H9 (cell line): Measurements from ENCODE around the gene TH. TPM values are rescaled to one million over a fixed set of nuclear protein-coding genes. Genes with fewer than 3 reads are reported as not detected.

Source experiments
- DNase-seq: peaks from one replicate; pipeline ENCODE4 v3.0.0-alpha.2; 2017
- H2AFZ ChIP-seq: one replicate; pipeline ENCODE4 v1.6.1; 2013; ENCODE audit warnings: mild to moderate bottlenecking, low read length, control low read depth, moderate library complexity
- H2AK5ac ChIP-seq: 2 replicates; pipeline ENCODE4 v1.6.1; 2013; ENCODE audit warnings: low read length, control low read depth, mixed read lengths; ENCODE audit not compliant: insufficient read length
- H2BK120ac ChIP-seq: one replicate; pipeline ENCODE4 v1.6.1; 2013; ENCODE audit warnings: low read depth, mild to moderate bottlenecking, low read length, control low read depth, inconsistent platforms; ENCODE audit not compliant: poor library complexity, severe bottlenecking
- H2BK12ac ChIP-seq: 2 replicates; pipeline ENCODE4 v1.6.1; 2013; ENCODE audit warnings: low read length, control low read depth, mixed read lengths, low read depth; ENCODE audit not compliant: insufficient read length
- H2BK15ac ChIP-seq: 2 replicates; pipeline ENCODE4 v1.6.1; 2013; ENCODE audit warnings: low read depth, low read length, control low read depth
- H2BK20ac ChIP-seq: one replicate; pipeline ENCODE4 v1.6.1; 2013; ENCODE audit warnings: low read depth, mild to moderate bottlenecking, low read length, control low read depth, inconsistent platforms; ENCODE audit not compliant: poor library complexity, severe bottlenecking
- H2BK5ac ChIP-seq: 2 replicates; pipeline ENCODE4 v1.6.1; 2013; ENCODE audit warnings: low read length, control low read depth, mixed read lengths; ENCODE audit not compliant: insufficient read length
- H3K14ac ChIP-seq: 2 replicates; pipeline ENCODE4 v1.6.1; 2013; ENCODE audit warnings: low read length, control low read depth; ENCODE audit not compliant: insufficient read depth
- H3K18ac ChIP-seq: 2 replicates; pipeline ENCODE4 v1.6.1; 2013; ENCODE audit warnings: low read depth, mild to moderate bottlenecking, mixed read lengths, low read length, control low read depth; ENCODE audit not compliant: insufficient read length
- H3K23ac ChIP-seq: 2 replicates; pipeline ENCODE4 v1.6.1; 2013; ENCODE audit warnings: low read length, control low read depth, mixed read lengths, low read depth; ENCODE audit not compliant: insufficient read length
- H3K23me2 ChIP-seq: 2 replicates; pipeline ENCODE4 v1.6.1; 2013; ENCODE audit warnings: low read depth, mild to moderate bottlenecking, mixed read lengths, low read length, control low read depth; ENCODE audit not compliant: insufficient read length, poor library complexity, severe bottlenecking
- H3K27ac ChIP-seq: 2 replicates; pipeline ENCODE4 v1.5.1; 2013; ENCODE audit warnings: low read length, control low read depth, mixed read lengths, low read depth; ENCODE audit not compliant: insufficient read length
- H3K27me3 ChIP-seq: 2 replicates; pipeline ENCODE4 v1.6.1; 2013; ENCODE audit warnings: low read length, control low read depth, inconsistent platforms; ENCODE audit not compliant: insufficient read depth
- H3K4ac ChIP-seq: 2 replicates; pipeline ENCODE4 v1.6.1; 2013; ENCODE audit warnings: low read depth, mild to moderate bottlenecking, control low read depth, inconsistent platforms, low read length, moderate library complexity
- H3K4me1 ChIP-seq: 2 replicates; pipeline ENCODE4 v1.6.1; 2013; ENCODE audit warnings: low read length, control low read depth, inconsistent platforms; ENCODE audit not compliant: insufficient read depth
- H3K4me2 ChIP-seq: 2 replicates; pipeline ENCODE4 v1.6.1; 2013; ENCODE audit warnings: low read length, control low read depth, mixed read lengths; ENCODE audit not compliant: insufficient read length, insufficient read depth
- H3K56ac ChIP-seq: 2 replicates; pipeline ENCODE4 v1.6.1; 2013; ENCODE audit warnings: low read depth, mild to moderate bottlenecking, mixed read lengths, low read length, control low read depth; ENCODE audit not compliant: insufficient read length
- H3K79me1 ChIP-seq: 2 replicates; pipeline ENCODE4 v1.6.1; 2013; ENCODE audit warnings: low read depth, mild to moderate bottlenecking, moderate library complexity, low read length, control low read depth, inconsistent platforms; ENCODE audit not compliant: insufficient read depth, poor library complexity, severe bottlenecking
- H3K79me2 ChIP-seq: 2 replicates; pipeline ENCODE4 v1.6.1; 2013; ENCODE audit warnings: low read length, control low read depth, inconsistent platforms; ENCODE audit not compliant: insufficient read depth
- H3K9ac ChIP-seq: 2 replicates; pipeline ENCODE4 v1.6.1; 2013; ENCODE audit warnings: low read length, control low read depth, mixed read lengths; ENCODE audit not compliant: insufficient read length; ENCODE audit errors: extremely low read depth
- H3K9me3 ChIP-seq: one replicate; pipeline ENCODE4 v1.6.1; 2013; ENCODE audit warnings: low read depth, low read length, inconsistent platforms; ENCODE audit not compliant: control insufficient read depth
- H3T11ph ChIP-seq: one replicate; pipeline ENCODE4 v1.6.1; 2013; ENCODE audit warnings: mild to moderate bottlenecking, low read length, control low read depth, inconsistent platforms
- H4K20me1 ChIP-seq: one replicate; pipeline ENCODE4 v1.6.1; 2013; ENCODE audit not compliant: control insufficient read depth, insufficient read length, insufficient read depth
- H4K5ac ChIP-seq: 2 replicates; pipeline ENCODE4 v1.6.1; 2013; ENCODE audit warnings: low read depth, mild to moderate bottlenecking, mixed read lengths, low read length, control low read depth; ENCODE audit not compliant: insufficient read length
- H4K8ac ChIP-seq: replicated peaks from 2 replicates; pipeline ENCODE4 v1.6.1; 2013; ENCODE audit warnings: low read length, control low read depth, mixed read lengths, low read depth; ENCODE audit not compliant: insufficient read length
- H4K91ac ChIP-seq: 2 replicates; pipeline ENCODE4 v1.6.1; 2013; ENCODE audit warnings: low read depth, mild to moderate bottlenecking, moderate library complexity, mixed read lengths, low read length, control low read depth; ENCODE audit not compliant: insufficient read length
- H3K27ac Mint-ChIP-seq, 3 experiments: 2 replicates in 2 of 3; 3 replicates in 1 of 3; pipeline ENCODE4 v1.8.0; 2020 to 2021; ENCODE audit warnings: mixed read lengths in 3 of 3, mild to moderate bottlenecking in 1 of 3, moderate library complexity in 1 of 3
- H3K27me3 Mint-ChIP-seq: 2 replicates; pipeline ENCODE4 v1.8.0; 2021; ENCODE audit warnings: low read depth, mild to moderate bottlenecking, moderate library complexity, mixed read lengths
- H3K36me3 Mint-ChIP-seq, 3 experiments: 2 replicates in 2 of 3; 3 replicates in 1 of 3; pipeline ENCODE4 v1.8.0; 2020 to 2021; ENCODE audit warnings: low read depth in 3 of 3, mixed read lengths in 3 of 3; ENCODE audit not compliant: insufficient read depth in 1 of 3
- H3K4me1 Mint-ChIP-seq, 2 experiments: 2 replicates each; pipeline ENCODE4 v1.8.0; 2020; ENCODE audit warnings: mixed read lengths in 2 of 2
- H3K4me3 Mint-ChIP-seq, 2 experiments: 2 replicates in 1 of 2; 3 replicates in 1 of 2; pipeline ENCODE4 v1.8.0; 2020 to 2021; ENCODE audit warnings: mild to moderate bottlenecking in 2 of 2, mixed read lengths in 2 of 2, moderate library complexity in 1 of 2
- H3K9me3 Mint-ChIP-seq, 2 experiments: 2 replicates in 1 of 2; 3 replicates in 1 of 2; pipeline ENCODE4 v1.8.0; 2020; ENCODE audit warnings: mild to moderate bottlenecking in 2 of 2, mixed read lengths in 2 of 2, moderate library complexity in 1 of 2
- WGBS: extraction: QIAGEN DNeasy Blood & Tissue Kit; methylation state at CpG from one replicate; pipeline ENCODE4 v1.1.7; 2013; ENCODE audit warnings: missing lambda C conversion rate, low lambda C conversion rate, mixed read lengths; ENCODE audit not compliant: insufficient read length; ENCODE audit errors: extremely low coverage; 5-methylcytosine and 5-hydroxymethylcytosine counted together
- total RNA-seq: library from RNA; stranded (reverse); gene quantifications from 2 replicates; pipeline ENCODE4 v1.2.1, GENCODE V29; 2021
- TF ChIP-seq, protein P1 (sequence below): fragments of 200-600 bp; sonication (generic); conservative IDR thresholded peaks from 3 replicates; pipeline ENCODE4 v1.8.0; 2021; ENCODE audit warnings: antibody characterized with exemption, mild to moderate bottlenecking

The TH gene
- total RNA-seq, 1 experiment from 2014 or later, result not detected

GRCh38 chr11:2216400-2217064, 44.9 kb upstream of the TH start:
- no peak for DNase-seq
- Mint-ChIP-seq H3K4me1 (peaks cover 19 to 22% of the 10 kb centered on the region in 2 experiments), H3K27me3 (peaks cover 70% of the 10 kb centered on the region), H3K4me3 (no peak overlapping the region), H3K9me3 (no peaks in the 10 kb centered on the region; a peak in 1 of 5 replicates), H3K27ac (no peak overlapping the region), H3K36me3 (no peaks in the 10 kb centered on the region)
- H2AK5ac ChIP-seq, result no peak overlapping the region
- H3K9me3 ChIP-seq, result no peaks in the 10 kb centered on the region
- no peak overlapping the region for H2AFZ ChIP-seq
- no peak overlapping the region for H2BK20ac ChIP-seq
- no peaks in the 10 kb centered on the region for H3K79me1 ChIP-seq
- H3T11ph ChIP-seq, result no peak overlapping the region
- peaks cover 1% of the 10 kb centered on the region; the same call in 1 of the 2 replicates for H3K27me3 ChIP-seq
- H2BK15ac ChIP-seq, result no peak overlapping the region
- no CpG with 5 or more reads among the region's 9 CpGs for WGBS
- H3K4ac ChIP-seq, result no peak overlapping the region
- no peak overlapping the region; the same call in 1 of the 2 replicates for H3K14ac ChIP-seq
- H4K8ac ChIP-seq, result no peak overlapping the region
- H3K9ac ChIP-seq, result no peak overlapping the region
- no peak overlapping the region for H2BK5ac ChIP-seq
- H3K27ac ChIP-seq, result no peak overlapping the region
- H2BK12ac ChIP-seq, result no peak overlapping the region
- H3K18ac ChIP-seq, result no peak overlapping the region
- H4K5ac ChIP-seq, result no peak overlapping the region
- no peaks in the 10 kb centered on the region for H3K23me2 ChIP-seq
- no peaks in the 10 kb centered on the region for H4K20me1 ChIP-seq
- no peak overlapping the region for H2BK120ac ChIP-seq
- H3K23ac ChIP-seq, result no peak overlapping the region
- H3K4me1 ChIP-seq, result peaks cover 3% of the 10 kb centered on the region; the same call in 1 of the 2 replicates
- TF ChIP-seq, protein P1, sequence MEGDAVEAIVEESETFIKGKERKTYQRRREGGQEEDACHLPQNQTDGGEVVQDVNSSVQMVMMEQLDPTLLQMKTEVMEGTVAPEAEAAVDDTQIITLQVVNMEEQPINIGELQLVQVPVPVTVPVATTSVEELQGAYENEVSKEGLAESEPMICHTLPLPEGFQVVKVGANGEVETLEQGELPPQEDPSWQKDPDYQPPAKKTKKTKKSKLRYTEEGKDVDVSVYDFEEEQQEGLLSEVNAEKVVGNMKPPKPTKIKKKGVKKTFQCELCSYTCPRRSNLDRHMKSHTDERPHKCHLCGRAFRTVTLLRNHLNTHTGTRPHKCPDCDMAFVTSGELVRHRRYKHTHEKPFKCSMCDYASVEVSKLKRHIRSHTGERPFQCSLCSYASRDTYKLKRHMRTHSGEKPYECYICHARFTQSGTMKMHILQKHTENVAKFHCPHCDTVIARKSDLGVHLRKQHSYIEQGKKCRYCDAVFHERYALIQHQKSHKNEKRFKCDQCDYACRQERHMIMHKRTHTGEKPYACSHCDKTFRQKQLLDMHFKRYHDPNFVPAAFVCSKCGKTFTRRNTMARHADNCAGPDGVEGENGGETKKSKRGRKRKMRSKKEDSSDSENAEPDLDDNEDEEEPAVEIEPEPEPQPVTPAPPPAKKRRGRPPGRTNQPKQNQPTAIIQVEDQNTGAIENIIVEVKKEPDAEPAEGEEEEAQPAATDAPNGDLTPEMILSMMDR, result no peak
- no peak overlapping the region for H4K91ac ChIP-seq
- H3K4me2 ChIP-seq, result no peak overlapping the region
- H3K79me2 ChIP-seq, result no peaks in the 10 kb centered on the region
- no peak overlapping the region for H3K56ac ChIP-seq
